Measurements from ENCODE around the gene ZNF211. TPM values are rescaled to one million over a fixed set of nuclear protein-coding genes. Genes with fewer than 3 reads are reported as not detected.

ZNF211 gene
- total and polyA plus RNA-seq, 2 donors (not counting 3 experiments of a cell fraction or from before 2014, with no cell fraction given): 4.7 to 9.4 TPM

DNA sequence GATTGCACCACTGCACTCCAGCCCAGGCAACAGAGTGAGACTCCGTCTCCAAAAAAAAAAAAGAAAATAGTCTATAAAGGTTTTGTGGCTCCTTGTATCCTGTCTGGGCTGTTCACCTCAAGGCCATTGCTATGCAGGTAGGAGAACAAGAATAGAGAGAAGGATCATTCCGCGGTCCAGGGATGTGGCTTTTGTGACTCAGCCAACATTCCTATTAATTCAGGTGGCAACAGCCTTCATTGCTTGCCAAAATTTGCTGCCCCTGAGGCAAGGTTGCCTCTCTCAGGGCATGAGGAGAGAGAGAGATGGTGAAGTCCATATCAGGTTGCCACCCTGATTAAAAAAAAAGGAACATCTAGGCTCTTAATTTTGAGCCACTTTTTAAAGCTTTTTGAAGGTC is 56.8 kb downstream of the ZNF211 start:
- BruUV-seq (replicated peaks): no TSS peak
- intact Hi-C loops (cut with micrococcal nuclease) (no loop called here), dilution Hi-C loops (cut with MboI; ENCODE audit: extremely low pct_ligation_motif_present, low sequenced_read_pairs) (no loop called here)
- ChIA-PET POLR2A (no interaction called here), CTCF (no interaction called here)
- Histone ChIP-seq H3K4me3 (replicated peaks in 1 of 3; ENCODE audit: insufficient read depth in 1 of 3, low read depth in 1 of 3, low read length in 3 of 3) (no peak overlapping the region), H3K79me2 (ENCODE audit: control insufficient read depth, insufficient read depth, low read length) (peaks cover 3% of the 10 kb centered on the region), H4K20me1 (replicated peaks; ENCODE audit: control insufficient read depth, extremely low read depth, insufficient read depth, low read length) (no peaks in the 10 kb centered on the region), H2AFZ (ENCODE audit: low read depth, low read length) (no peak overlapping the region), H3K27me3 (ENCODE audit: control insufficient read depth in 2 of 2, insufficient read depth in 2 of 2, low read length in 2 of 2) (no peaks in the 10 kb centered on the region), H3K9me3 (replicated peaks; ENCODE audit: control insufficient read depth, insufficient read depth, low read length) (peaks cover 34% of the 10 kb centered on the region), H3K9ac (replicated peaks; ENCODE audit: extremely low read depth, insufficient read depth, low read length) (no peak overlapping the region), H3K27ac (ENCODE audit: insufficient read depth, low read depth, low read length) (no peak overlapping the region), H3K4me2 (ENCODE audit: insufficient read depth, low read length) (no peak overlapping the region), H3K4me1 (ENCODE audit: control insufficient read depth, extremely low read depth, insufficient read depth, low read length) (no peaks in the 10 kb centered on the region), H3K36me3 (ENCODE audit: control insufficient read depth in 2 of 2, extremely low read depth in 1 of 2, insufficient read depth in 2 of 2, low read length in 2 of 2) (peaks cover 7 to 18% of the 10 kb centered on the region in 2 experiments), H3K9me1 (replicated peaks; ENCODE audit: control insufficient read depth, extremely low read depth, insufficient read depth, low read length) (no peaks in the 10 kb centered on the region)
- DNase-seq (ENCODE audit: low read depth, low spot score) (no peak), FAIRE-seq (no peak)
- TF ChIP-seq GATA2 (IDR thresholded peaks at IDR 0.05; ENCODE audit: insufficient read depth, insufficient read length, low read depth, low read length): no peak
- TF ChIP-seq, protein P1, sequence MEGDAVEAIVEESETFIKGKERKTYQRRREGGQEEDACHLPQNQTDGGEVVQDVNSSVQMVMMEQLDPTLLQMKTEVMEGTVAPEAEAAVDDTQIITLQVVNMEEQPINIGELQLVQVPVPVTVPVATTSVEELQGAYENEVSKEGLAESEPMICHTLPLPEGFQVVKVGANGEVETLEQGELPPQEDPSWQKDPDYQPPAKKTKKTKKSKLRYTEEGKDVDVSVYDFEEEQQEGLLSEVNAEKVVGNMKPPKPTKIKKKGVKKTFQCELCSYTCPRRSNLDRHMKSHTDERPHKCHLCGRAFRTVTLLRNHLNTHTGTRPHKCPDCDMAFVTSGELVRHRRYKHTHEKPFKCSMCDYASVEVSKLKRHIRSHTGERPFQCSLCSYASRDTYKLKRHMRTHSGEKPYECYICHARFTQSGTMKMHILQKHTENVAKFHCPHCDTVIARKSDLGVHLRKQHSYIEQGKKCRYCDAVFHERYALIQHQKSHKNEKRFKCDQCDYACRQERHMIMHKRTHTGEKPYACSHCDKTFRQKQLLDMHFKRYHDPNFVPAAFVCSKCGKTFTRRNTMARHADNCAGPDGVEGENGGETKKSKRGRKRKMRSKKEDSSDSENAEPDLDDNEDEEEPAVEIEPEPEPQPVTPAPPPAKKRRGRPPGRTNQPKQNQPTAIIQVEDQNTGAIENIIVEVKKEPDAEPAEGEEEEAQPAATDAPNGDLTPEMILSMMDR (IDR thresholded peaks at IDR 0.05; ENCODE audit: extremely low read depth in 1 of 2, insufficient read depth in 1 of 2, low read depth in 1 of 2, low read length in 2 of 2): no peak
- TF ChIP-seq, protein P2, sequence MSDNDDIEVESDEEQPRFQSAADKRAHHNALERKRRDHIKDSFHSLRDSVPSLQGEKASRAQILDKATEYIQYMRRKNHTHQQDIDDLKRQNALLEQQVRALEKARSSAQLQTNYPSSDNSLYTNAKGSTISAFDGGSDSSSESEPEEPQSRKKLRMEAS (IDR thresholded peaks at IDR 0.05; ENCODE audit: insufficient read depth, insufficient read length): no peak
- TF ChIP-seq POLR2A (IDR thresholded peaks at IDR 0.05; ENCODE audit: low read depth, low read length): no peak
- TF ChIP-seq EZH2 (IDR thresholded peaks at IDR 0.05; ENCODE audit: borderline replicate concordance, low read depth, low read length, severe bottlenecking): no peak
- no peak for TF ChIP-seq FOS (IDR thresholded peaks at IDR 0.05; ENCODE audit: borderline replicate concordance, insufficient read depth, low read length)
- TF ChIP-seq POLR2AphosphoS5 (IDR thresholded peaks at IDR 0.05; ENCODE audit: insufficient read depth, low read depth, low read length): no peak
- no peak for TF ChIP-seq JUN (IDR thresholded peaks at IDR 0.05; ENCODE audit: borderline replicate concordance, insufficient read depth, insufficient read length, low read depth)
- TF ChIP-seq MYC (IDR thresholded peaks at IDR 0.05; ENCODE audit: low read depth, low read length): no peak

Other genes with a start within 250 kb of the ZNF211 start
- gene ZNF548, start 243.3 kb upstream of the ZNF211 start, total RNA-seq: 7.8 and 8.8 TPM in 2 replicates
- gene ZNF548, start 243.3 kb upstream of the ZNF211 start, polyA plus RNA-seq: 7.5 and 7.7 TPM in 2 replicates
- 4.7 and 6.4 TPM in 2 replicates for gene ZNF17, start 222.0 kb upstream of the ZNF211 start, total RNA-seq
- gene ZNF17, start 222.0 kb upstream of the ZNF211 start, polyA plus RNA-seq: 2.4 and 3.0 TPM in 2 replicates
- gene ZNF749, start 197.8 kb upstream of the ZNF211 start, total RNA-seq: 8.9 and 11.5 TPM in 2 replicates
- 8.5 and 8.8 TPM in 2 replicates for gene ZNF749, start 197.8 kb upstream of the ZNF211 start, polyA plus RNA-seq
- 0.23 and 0.38 TPM in 2 replicates for gene VN1R1, start 176.0 kb upstream of the ZNF211 start, total RNA-seq
- gene VN1R1, start 176.0 kb upstream of the ZNF211 start, polyA plus RNA-seq: 0.08 and 0.14 TPM in 2 replicates
- gene ZNF772, start 155.6 kb upstream of the ZNF211 start, total RNA-seq: 6.4 and 7.0 TPM in 2 replicates
- 1.5 and 3.1 TPM in 2 replicates for gene ZNF772, start 155.6 kb upstream of the ZNF211 start, polyA plus RNA-seq
- gene ZNF419, start 145.4 kb upstream of the ZNF211 start, total RNA-seq: 6.3 and 7.2 TPM in 2 replicates
- gene ZNF419, start 145.4 kb upstream of the ZNF211 start, polyA plus RNA-seq: 5.1 and 6.4 TPM in 2 replicates
- 4.3 and 5.5 TPM in 2 replicates for gene ZNF773, start 133.2 kb upstream of the ZNF211 start, total RNA-seq
- gene ZNF773, start 133.2 kb upstream of the ZNF211 start, polyA plus RNA-seq: 4.0 and 5.1 TPM in 2 replicates
- 3.1 and 3.5 TPM in 2 replicates for gene ZNF549, start 105.8 kb upstream of the ZNF211 start, total RNA-seq
- 1.1 and 1.4 TPM in 2 replicates for gene ZNF549, start 105.8 kb upstream of the ZNF211 start, polyA plus RNA-seq
- gene ZNF550, start 73.3 kb upstream of the ZNF211 start, total RNA-seq: 4.8 and 8.4 TPM in 2 replicates
- 2.0 and 2.5 TPM in 2 replicates for gene ZNF550, start 73.3 kb upstream of the ZNF211 start, polyA plus RNA-seq
- gene ZNF416, start 54.3 kb upstream of the ZNF211 start, total RNA-seq: 3.8 and 4.2 TPM in 2 replicates
- gene ZNF416, start 54.3 kb upstream of the ZNF211 start, polyA plus RNA-seq: 1.4 and 1.5 TPM in 2 replicates
- gene ZIK1, start 49.0 kb upstream of the ZNF211 start, total RNA-seq: 1.3 and 2.4 TPM in 2 replicates
- gene ZIK1, start 49.0 kb upstream of the ZNF211 start, polyA plus RNA-seq: 0.79 and 0.99 TPM in 2 replicates
- 4.0 TPM in 2 replicates for gene ZNF530, start 33.3 kb upstream of the ZNF211 start, total RNA-seq
- gene ZNF530, start 33.3 kb upstream of the ZNF211 start, polyA plus RNA-seq: 1.5 and 1.7 TPM in 2 replicates
- 11.1 and 12.3 TPM in 2 replicates for gene ZNF134, start 18.9 kb upstream of the ZNF211 start, total RNA-seq
- gene ZNF134, start 18.9 kb upstream of the ZNF211 start, polyA plus RNA-seq: 3.5 and 6.4 TPM in 2 replicates
- not detected in 2 replicates for gene ZSCAN4, start 35.8 kb downstream of the ZNF211 start, total RNA-seq
- not detected in 2 replicates for gene ZSCAN4, start 35.8 kb downstream of the ZNF211 start, polyA plus RNA-seq
- 5.6 and 6.1 TPM in 2 replicates for gene ZNF551, start 48.8 kb downstream of the ZNF211 start, total RNA-seq
- 2.6 and 2.7 TPM in 2 replicates for gene ZNF551, start 48.8 kb downstream of the ZNF211 start, polyA plus RNA-seq
- gene ZNF154, start 76.0 kb downstream of the ZNF211 start, total RNA-seq: 0.81 and 2.0 TPM in 2 replicates
- gene ZNF154, start 76.0 kb downstream of the ZNF211 start, polyA plus RNA-seq: 1.1 and 1.3 TPM in 2 replicates
- gene ZNF671, start 94.5 kb downstream of the ZNF211 start, total RNA-seq: 2.3 and 2.7 TPM in 2 replicates
- 2.6 and 4.1 TPM in 2 replicates for gene ZNF671, start 94.5 kb downstream of the ZNF211 start, polyA plus RNA-seq
- gene ZNF776, start 113.6 kb downstream of the ZNF211 start, total RNA-seq: 12.1 and 13.1 TPM in 2 replicates
- 5.0 and 5.7 TPM in 2 replicates for gene ZNF776, start 113.6 kb downstream of the ZNF211 start, polyA plus RNA-seq
- 12.6 and 14.7 TPM in 2 replicates for gene ZNF586, start 136.5 kb downstream of the ZNF211 start, total RNA-seq
- gene ZNF586, start 136.5 kb downstream of the ZNF211 start, polyA plus RNA-seq: 4.8 and 6.0 TPM in 2 replicates
- gene ZNF552, start 181.7 kb downstream of the ZNF211 start, total RNA-seq: 6.1 and 6.5 TPM in 2 replicates
- 3.0 and 3.3 TPM in 2 replicates for gene ZNF552, start 181.7 kb downstream of the ZNF211 start, polyA plus RNA-seq
- 15.6 and 16.3 TPM in 2 replicates for gene ZNF587B, start 197.1 kb downstream of the ZNF211 start, total RNA-seq
- 2.8 and 3.2 TPM in 2 replicates for gene ZNF587B, start 197.1 kb downstream of the ZNF211 start, polyA plus RNA-seq
- gene ZNF587, start 216.7 kb downstream of the ZNF211 start, total RNA-seq: 43.1 and 44.0 TPM in 2 replicates
- 11.2 and 13.1 TPM in 2 replicates for gene ZNF587, start 216.7 kb downstream of the ZNF211 start, polyA plus RNA-seq

Data from endothelial cell of umbilical vein (primary cell).